ENCODE results near the gene PSMD6. TPM values are rescaled to one million over a fixed set of nuclear protein-coding genes. Genes with fewer than 3 reads are reported as not detected.

PSMD6 gene
- total RNA-seq, 1 experiment from 2014 or later = 78.7 TPM

- no peaks in the 10 kb centered on the region for H3K4me1 ChIP-seq (ENCODE audit: control insufficient read depth in 1 of 2, insufficient read depth in 2 of 2, low read length in 2 of 2)
- H3K4me2 ChIP-seq (ENCODE audit: low read length) = no peak overlapping the region
- no peaks in the 10 kb centered on the region for H3K79me2 ChIP-seq (ENCODE audit: insufficient read depth, low read length)
- H2AFZ ChIP-seq (ENCODE audit: low read depth, low read length, poor library complexity, severe bottlenecking) = no peak overlapping the region
- POLR2A ChIA-PET = no interaction called here
- H3K9ac ChIP-seq (ENCODE audit: low read length) = no peak overlapping the region
- BruUV-seq (replicated peaks) = no TSS peak
- no peak overlapping the region for H3K27ac ChIP-seq (ENCODE audit: low read depth, low read length)
- CTCF ChIA-PET = interaction anchor here (0.5 to 1.6 kb wide), 3 partner anchors 10 to 106 kb away, joined by 3 read pairs; no protein-coding TSS in a partner anchor
- intact Hi-C loops (cut with micrococcal nuclease) = loop anchor here (1.0 to 10.0 kb wide), 4 partner anchors 32 to 1369 kb away; partner anchors contain the start of gene C3orf49
- H3K36me3 ChIP-seq (ENCODE audit: control insufficient read depth in 1 of 2, insufficient read depth in 2 of 2, low read length in 2 of 2) = peaks cover 21% of the 10 kb centered on the region in 2 experiments; a peak in 3 of 4 replicates
- no peaks in the 10 kb centered on the region for H4K20me1 ChIP-seq (ENCODE audit: insufficient read depth)
- DNase-seq (ENCODE audit: low read depth, low spot score) (peak; percentile 27), ATAC-seq (peak; percentile 98)
- H3K4me3 ChIP-seq (replicated peaks in 1 of 2; ENCODE audit: low read depth in 1 of 2, low read length in 2 of 2) = no peak overlapping the region
- H3K27me3 ChIP-seq (ENCODE audit: insufficient read depth, low read length) = no peaks in the 10 kb centered on the region
- no peaks in the 10 kb centered on the region for H3K9me3 ChIP-seq (ENCODE audit: control insufficient read depth in 1 of 2, insufficient read depth in 1 of 2, low read depth in 1 of 2, low read length in 2 of 2)
- TF ChIP-seq POLR2AphosphoS5 (IDR thresholded peaks at IDR 0.05; ENCODE audit: low read depth, low read length) (no peak), SRF (IDR thresholded peaks at IDR 0.05; ENCODE audit: low read depth) (no peak), CTCF (IDR thresholded peaks at IDR 0.05 in 2 of 3, conservative IDR thresholded peaks at IDR 0.05 in 1 of 3; ENCODE audit: borderline replicate concordance in 1 of 3, insufficient read depth in 1 of 3, low read depth in 2 of 3, low read length in 2 of 3) (peak; percentile 56 to 93 (median 84)), RAD21 (IDR thresholded peaks at IDR 0.05; ENCODE audit: low read depth) (peak; percentile 71)
- RAD21 ChIA-PET (ENCODE audit: low non-redundant PET in 1 of 2, low total read pairs in 2 of 2, uncharacterized antibody in 2 of 2, unreplicated experiment in 2 of 2) = no interaction called here
- no peaks in the 10 kb centered on the region for H3K9me2 ChIP-seq (ENCODE audit: insufficient read depth)
Measured at GRCh38 chr3:63993653-63994079, 29.6 kb downstream of the PSMD6 start.

GRCh38 chr3:63992516-63993209, 30.6 kb downstream of the PSMD6 start:
- Histone ChIP-seq H3K4me2 (ENCODE audit: low read length) (no peak overlapping the region), H3K9ac (ENCODE audit: low read length) (no peak overlapping the region), H3K9me2 (ENCODE audit: insufficient read depth) (no peaks in the 10 kb centered on the region), H4K20me1 (ENCODE audit: insufficient read depth) (no peaks in the 10 kb centered on the region), H3K36me3 (ENCODE audit: control insufficient read depth in 1 of 2, insufficient read depth in 2 of 2, low read length in 2 of 2) (peaks cover 23 to 28% of the 10 kb centered on the region in 2 experiments; a peak in 3 of 4 replicates), H3K27ac (ENCODE audit: low read depth, low read length) (no peak overlapping the region), H3K4me3 (replicated peaks in 1 of 2; ENCODE audit: low read depth in 1 of 2, low read length in 2 of 2) (no peak overlapping the region), H3K79me2 (ENCODE audit: insufficient read depth, low read length) (no peaks in the 10 kb centered on the region), H3K4me1 (ENCODE audit: control insufficient read depth in 1 of 2, insufficient read depth in 2 of 2, low read length in 2 of 2) (no peaks in the 10 kb centered on the region), H3K27me3 (ENCODE audit: insufficient read depth, low read length) (no peaks in the 10 kb centered on the region), H3K9me3 (ENCODE audit: control insufficient read depth in 1 of 2, insufficient read depth in 1 of 2, low read depth in 1 of 2, low read length in 2 of 2) (no peaks in the 10 kb centered on the region), H2AFZ (ENCODE audit: low read depth, low read length, poor library complexity, severe bottlenecking) (no peak overlapping the region)
- no peak for DNase-seq (ENCODE audit: low read depth, low spot score)
- ATAC-seq = no peak
- ChIA-PET RAD21 (ENCODE audit: low non-redundant PET in 1 of 2, low total read pairs in 2 of 2, uncharacterized antibody in 2 of 2, unreplicated experiment in 2 of 2) (no interaction called here), POLR2A (no interaction called here), CTCF (no interaction called here)
- no TSS peak for BruUV-seq (replicated peaks)
- intact Hi-C loops (cut with micrococcal nuclease) = loop anchor here (1.0 to 10.0 kb wide), 4 partner anchors 31 to 1368 kb away; partner anchors contain the start of gene C3orf49
- TF ChIP-seq SP1 (IDR thresholded peaks at IDR 0.05; ENCODE audit: low read depth) (no peak), ATF3 (IDR thresholded peaks at IDR 0.05) (no peak), ZBTB33 (IDR thresholded peaks at IDR 0.05; ENCODE audit: extremely low read depth, insufficient replicate concordance, low read length) (no peak), ZNF274 (IDR thresholded peaks at IDR 0.05; ENCODE audit: low read depth, low read length) (no peak), CTCF (IDR thresholded peaks at IDR 0.05 in 2 of 3, conservative IDR thresholded peaks at IDR 0.05 in 1 of 3; ENCODE audit: borderline replicate concordance in 1 of 3, insufficient read depth in 1 of 3, low read depth in 2 of 3, low read length in 2 of 3) (no peak), CBX3 (IDR thresholded peaks at IDR 0.05; ENCODE audit: low read depth) (no peak), CEBPB (IDR thresholded peaks at IDR 0.05; ENCODE audit: low read depth) (no peak), EZH2 (IDR thresholded peaks at IDR 0.05) (no peak)

All from HCT116 (cell line).